Right lobe of liver (tissue), 4 donors: ENCODE data around the gene SLC47A2.

Source experiments
- POLR2A ChIP-seq: fragments of 450-650 bp; IDR thresholded peaks from one replicate; pipeline ENCODE4 v1.6.1; 2017; ENCODE audit warnings: antibody characterized with exemption, mild to moderate bottlenecking
- TF ChIP-seq, protein P1 (sequence below), 4 donors: fragments of 200-600 bp in 3 of 4; fragments of 450-650 bp in 1 of 4; IDR thresholded peaks; one replicate each; pipeline versions ENCODE4 v1.5.1 to v1.8.0; 2016 to 2022; ENCODE audit warnings: antibody characterized with exemption in 4 of 4, mild to moderate bottlenecking in 2 of 4
- donor health status: DM: no; HTN: no; CAD: no.
- donor health status: DM: no; HTN: no; CAD: no.
- donor health status: DM: no; HTN: yes; CAD: no.

DNA sequence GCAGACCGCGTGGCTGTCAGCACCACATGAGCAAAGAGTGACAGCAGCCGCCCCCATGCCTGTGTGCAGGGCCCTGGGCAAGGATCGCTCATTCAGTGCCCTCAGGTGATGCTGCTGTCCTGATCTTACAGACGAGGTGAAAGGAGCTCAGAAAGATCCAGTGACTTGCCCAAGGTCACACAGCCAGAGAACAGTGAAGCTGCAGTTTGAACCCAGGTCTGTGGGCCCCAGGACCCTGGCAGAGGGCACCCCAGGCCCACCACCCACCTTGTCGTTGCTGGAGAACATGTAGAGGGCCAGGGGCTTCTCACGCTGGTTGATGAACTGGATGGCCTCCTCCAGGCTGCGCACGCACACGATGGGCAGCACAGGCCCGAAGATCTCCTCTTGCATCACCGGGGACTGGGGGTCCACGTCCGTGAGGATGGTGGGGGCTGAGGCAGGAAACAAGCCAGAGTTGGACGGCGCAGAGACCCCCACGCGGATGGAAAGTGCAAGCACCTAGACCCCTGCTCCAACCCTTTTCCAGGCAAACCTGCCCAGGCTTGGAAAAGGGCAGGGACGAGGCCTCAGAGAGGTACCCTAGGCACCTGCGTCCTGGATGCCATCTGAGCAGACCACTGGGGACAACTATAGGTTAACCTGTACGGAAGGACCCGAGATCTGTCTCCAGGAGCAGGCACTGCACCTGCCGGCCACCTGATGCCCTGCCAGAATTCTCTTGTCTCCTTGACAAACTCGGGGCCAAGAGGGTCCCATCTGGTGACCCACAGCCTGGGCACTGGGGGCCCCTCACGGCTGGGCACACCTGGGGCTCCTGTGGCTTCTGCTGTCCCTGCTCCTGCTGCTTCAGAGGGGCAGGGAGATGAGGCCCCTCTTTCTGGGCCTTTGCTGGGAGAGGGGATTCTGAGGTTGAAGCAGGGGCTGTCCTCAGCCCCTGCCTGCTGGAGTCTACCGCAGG lies 23.1 kb upstream of the SLC47A2 start:
- TF ChIP-seq, protein P1, sequence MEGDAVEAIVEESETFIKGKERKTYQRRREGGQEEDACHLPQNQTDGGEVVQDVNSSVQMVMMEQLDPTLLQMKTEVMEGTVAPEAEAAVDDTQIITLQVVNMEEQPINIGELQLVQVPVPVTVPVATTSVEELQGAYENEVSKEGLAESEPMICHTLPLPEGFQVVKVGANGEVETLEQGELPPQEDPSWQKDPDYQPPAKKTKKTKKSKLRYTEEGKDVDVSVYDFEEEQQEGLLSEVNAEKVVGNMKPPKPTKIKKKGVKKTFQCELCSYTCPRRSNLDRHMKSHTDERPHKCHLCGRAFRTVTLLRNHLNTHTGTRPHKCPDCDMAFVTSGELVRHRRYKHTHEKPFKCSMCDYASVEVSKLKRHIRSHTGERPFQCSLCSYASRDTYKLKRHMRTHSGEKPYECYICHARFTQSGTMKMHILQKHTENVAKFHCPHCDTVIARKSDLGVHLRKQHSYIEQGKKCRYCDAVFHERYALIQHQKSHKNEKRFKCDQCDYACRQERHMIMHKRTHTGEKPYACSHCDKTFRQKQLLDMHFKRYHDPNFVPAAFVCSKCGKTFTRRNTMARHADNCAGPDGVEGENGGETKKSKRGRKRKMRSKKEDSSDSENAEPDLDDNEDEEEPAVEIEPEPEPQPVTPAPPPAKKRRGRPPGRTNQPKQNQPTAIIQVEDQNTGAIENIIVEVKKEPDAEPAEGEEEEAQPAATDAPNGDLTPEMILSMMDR (IDR thresholded peaks at IDR 0.05): no peak
- TF ChIP-seq POLR2A: no peak
